HCT116 (cell line): ENCODE data around the gene LCLAT1. TPM values are rescaled to one million over a fixed set of nuclear protein-coding genes. Genes with fewer than 3 reads are reported as not detected.

Experiments
- ATAC-seq: fragments of 200-7000 bp; cut with Tn5 transposase; 2 replicates; pipeline ENCODE4 v1.9.1; 2020; ENCODE audit warnings: mild to moderate bottlenecking, moderate library complexity
- BruUV-seq: library from RNA; stranded (reverse); fragments of 400-500 nt; replicated peaks from 2 replicates; lab custom pipeline; 2021; lab: Mats Ljungman, UMichigan
- CTCF ChIA-PET: fragments of 300-600 bp; sonication (Branson Sonifier 250); formaldehyde crosslinking; loops from one replicate; lab custom pipeline; 2021; ENCODE audit warnings: antibody characterized with exemption; lab: Charles Lee
- POLR2A ChIA-PET: fragments of 300-600, 350-600 bp; sonication (Branson Sonifier 250); formaldehyde crosslinking; loops from one replicate; lab custom pipeline; 2021; ENCODE audit warnings: antibody characterized with exemption; lab: Charles Lee
- RAD21 ChIA-PET, 2 experiments: fragments of 300-600 bp; sonication (Branson Sonifier 250); formaldehyde crosslinking; loops; one replicate each; lab custom pipeline; 2023; ENCODE audit warnings: low total read pairs in 2 of 2; ENCODE audit not compliant: uncharacterized antibody in 2 of 2, unreplicated experiment in 2 of 2, low non-redundant PET in 1 of 2; lab: Charles Lee
- DNase-seq: peaks from one replicate; pipeline ENCODE4 v3.0.0-alpha.2; 2010; ENCODE audit warnings: low read depth, low spot score
- H2AFZ ChIP-seq: fragments of 200-600 bp; shearing (Covaris generic), sonication (generic); 2 replicates; pipeline ENCODE4 v1.6.1; 2017; ENCODE audit warnings: low read depth, mixed run types, mixed read lengths, antibody characterized with exemption, low read length; ENCODE audit not compliant: poor library complexity, severe bottlenecking
- H3K27ac ChIP-seq: 2 replicates; pipeline ENCODE4 v1.5.1; 2012; ENCODE audit warnings: low read depth, low read length
- H3K27me3 ChIP-seq: fragments of 200-600 bp; sonication (generic); 2 replicates; pipeline ENCODE4 v1.6.1; 2016; ENCODE audit warnings: mixed run types, low read length, mixed read lengths; ENCODE audit not compliant: insufficient read depth
- H3K36me3 ChIP-seq, 2 experiments: fragments of 200-500 bp in 1 of 2; fragments of 200-600 bp in 1 of 2; sonication (Bioruptor generic) in 1 of 2; sonication (generic) in 1 of 2; 2 replicates each; pipeline versions ENCODE4 v1.5.1 to v1.6.1; 2014 to 2016; ENCODE audit warnings: low read length in 2 of 2, inconsistent platforms in 1 of 2, mixed read lengths in 1 of 2, mixed run types in 1 of 2; ENCODE audit not compliant: insufficient read depth in 2 of 2, control insufficient read depth in 1 of 2
- H3K4me1 ChIP-seq, 2 experiments: fragments of 200-600 bp in 1 of 2; sonication (generic) in 1 of 2; 2 replicates each; pipeline versions ENCODE4 v1.5.1 to v1.6.1; 2012 to 2017; ENCODE audit warnings: low read length in 2 of 2, inconsistent platforms in 1 of 2, mild to moderate bottlenecking in 1 of 2, mixed read lengths in 1 of 2, mixed run types in 1 of 2, moderate library complexity in 1 of 2; ENCODE audit not compliant: insufficient read depth in 2 of 2, control insufficient read depth in 1 of 2
- H3K4me2 ChIP-seq: fragments of 200-600 bp; sonication (generic); 2 replicates; pipeline ENCODE4 v1.6.1; 2017; ENCODE audit warnings: mixed run types, low read length, mixed read lengths
- H3K4me3 ChIP-seq, 2 experiments: fragments of 200-600 bp in 1 of 2; sonication (generic) in 1 of 2; replicated peaks in 1 of 2; 2 replicates each; pipeline ENCODE4 v1.5.1; 2011 to 2016; ENCODE audit warnings: low read length in 2 of 2, control low read depth in 1 of 2, low read depth in 1 of 2, mild to moderate bottlenecking in 1 of 2, mixed read lengths in 1 of 2, mixed run types in 1 of 2
- H3K79me2 ChIP-seq: fragments of 200-600 bp; sonication (generic); 2 replicates; pipeline ENCODE4 v1.6.1; 2017; ENCODE audit warnings: mild to moderate bottlenecking, mixed run types, low read length, moderate library complexity, mixed read lengths; ENCODE audit not compliant: insufficient read depth
- H3K9ac ChIP-seq: fragments of 200-600 bp; sonication (generic); 2 replicates; pipeline ENCODE4 v1.6.1; 2016; ENCODE audit warnings: low read length, mixed read lengths
- H3K9me2 ChIP-seq: fragments of 200-600 bp; sonication (generic), shearing (Covaris generic); 2 replicates; pipeline ENCODE4 v1.6.1; 2017; ENCODE audit warnings: mixed run types, mild to moderate bottlenecking, moderate library complexity; ENCODE audit not compliant: insufficient read depth
- H3K9me3 ChIP-seq, 2 experiments: fragments of 200-500 bp in 1 of 2; fragments of 200-600 bp in 1 of 2; sonication (Bioruptor generic) in 1 of 2; sonication (generic) in 1 of 2; 2 replicates each; pipeline ENCODE4 v1.6.1; 2014 to 2017; ENCODE audit warnings: low read length in 2 of 2, mixed read lengths in 2 of 2, inconsistent platforms in 1 of 2, low read depth in 1 of 2, mild to moderate bottlenecking in 1 of 2, mixed run types in 1 of 2, moderate library complexity in 1 of 2; ENCODE audit not compliant: control insufficient read depth in 1 of 2, insufficient read depth in 1 of 2
- H4K20me1 ChIP-seq: fragments of 200-600 bp; sonication (generic), shearing (Covaris generic); 2 replicates; pipeline ENCODE4 v1.6.1; 2017; ENCODE audit warnings: mixed run types, mild to moderate bottlenecking, moderate library complexity; ENCODE audit not compliant: insufficient read depth
- ATF3 ChIP-seq: IDR thresholded peaks from 2 replicates; pipeline ENCODE4 v1.6.1; 2012
- CEBPB ChIP-seq: IDR thresholded peaks from 2 replicates; pipeline ENCODE4 v1.6.1; 2012; ENCODE audit warnings: low read depth
- EZH2 ChIP-seq: fragments of 200-600 bp; sonication (generic); IDR thresholded peaks from 2 replicates; pipeline ENCODE4 v1.6.1; 2017; ENCODE audit warnings: antibody characterized with exemption, mixed run types
- MAX ChIP-seq: IDR thresholded peaks from 2 replicates; pipeline ENCODE4 v1.6.1; 2012
- POLR2A ChIP-seq: IDR thresholded peaks from 2 replicates; pipeline ENCODE4 v1.7.0; 2011; ENCODE audit warnings: borderline replicate concordance; ENCODE audit not compliant: insufficient read depth, insufficient read length; ENCODE audit errors: extremely low read depth
- POLR2AphosphoS5 ChIP-seq: IDR thresholded peaks from 2 replicates; pipeline ENCODE4 v1.6.1; 2011; ENCODE audit warnings: mild to moderate bottlenecking, low read depth, low read length, moderate library complexity
- SIN3A ChIP-seq: IDR thresholded peaks from 2 replicates; pipeline ENCODE4 v1.6.1; 2012; ENCODE audit warnings: low read depth
- SP1 ChIP-seq: IDR thresholded peaks from 2 replicates; pipeline ENCODE4 v1.6.1; 2012; ENCODE audit warnings: low read depth
- ZNF274 ChIP-seq: fragments of 200-500 bp; sonication (Bioruptor generic); IDR thresholded peaks from 2 replicates; pipeline ENCODE4 v1.6.1; 2014; ENCODE audit warnings: mild to moderate bottlenecking, low read depth, low read length, inconsistent platforms
- intact Hi-C: fragments of 100-400 bp; cut with micrococcal nuclease; formaldehyde crosslinking; loops from 2 replicates; pipeline ENCODE4 v1.10.0; 2022
- total RNA-seq: library from RNA; stranded (reverse); gene quantifications from one replicate; pipeline ENCODE4 v1.2.1, GENCODE V29; 2021; ENCODE audit not compliant: unreplicated experiment
- TF ChIP-seq, protein P1 (sequence below), 3 experiments: fragments of 200-600 bp in 1 of 3; sonication (generic) in 1 of 3; IDR thresholded peaks in 2 of 3; conservative IDR thresholded peaks in 1 of 3; 2 replicates each; pipeline ENCODE4 v1.5.1; 2012 to 2017; ENCODE audit warnings: low read depth in 2 of 3, low read length in 2 of 3, antibody characterized with exemption in 1 of 3, borderline replicate concordance in 1 of 3, control low read depth in 1 of 3, mild to moderate bottlenecking in 1 of 3, mixed read lengths in 1 of 3, mixed run types in 1 of 3, moderate library complexity in 1 of 3; ENCODE audit not compliant: insufficient read depth in 1 of 3
- TF ChIP-seq, protein P2 (sequence below): IDR thresholded peaks from 2 replicates; pipeline ENCODE4 v1.6.1; 2012; ENCODE audit warnings: low read depth
- TF ChIP-seq, protein P3 (sequence below): IDR thresholded peaks from 2 replicates; pipeline ENCODE4 v1.6.1; 2011; ENCODE audit warnings: mild to moderate bottlenecking, low read length, moderate library complexity; ENCODE audit not compliant: insufficient replicate concordance; ENCODE audit errors: extremely low read depth

LCLAT1 gene
- total RNA-seq, 1 experiment from 2014 or later, result 36.2 TPM

GRCh38 chr2:30561349-30561748, 114.3 kb downstream of the LCLAT1 start:
- ChIA-PET CTCF (no interaction called here), POLR2A (no interaction called here), RAD21 (no interaction called here)
- Histone ChIP-seq H3K36me3 (no peaks in the 10 kb centered on the region), H3K4me2 (no peak overlapping the region), H3K79me2 (peaks cover 8% of the 10 kb centered on the region; the same call in 1 of the 2 replicates), H3K4me1 (no peaks in the 10 kb centered on the region), H3K9me3 (no peaks in the 10 kb centered on the region), H3K9me2 (no peaks in the 10 kb centered on the region), H3K9ac (no peak overlapping the region), H3K27ac (no peak overlapping the region), H2AFZ (no peak overlapping the region), H3K27me3 (no peaks in the 10 kb centered on the region), H3K4me3 (no peak overlapping the region), H4K20me1 (no peaks in the 10 kb centered on the region)
- no peak for TF ChIP-seq EZH2
- TF ChIP-seq, protein P1, sequence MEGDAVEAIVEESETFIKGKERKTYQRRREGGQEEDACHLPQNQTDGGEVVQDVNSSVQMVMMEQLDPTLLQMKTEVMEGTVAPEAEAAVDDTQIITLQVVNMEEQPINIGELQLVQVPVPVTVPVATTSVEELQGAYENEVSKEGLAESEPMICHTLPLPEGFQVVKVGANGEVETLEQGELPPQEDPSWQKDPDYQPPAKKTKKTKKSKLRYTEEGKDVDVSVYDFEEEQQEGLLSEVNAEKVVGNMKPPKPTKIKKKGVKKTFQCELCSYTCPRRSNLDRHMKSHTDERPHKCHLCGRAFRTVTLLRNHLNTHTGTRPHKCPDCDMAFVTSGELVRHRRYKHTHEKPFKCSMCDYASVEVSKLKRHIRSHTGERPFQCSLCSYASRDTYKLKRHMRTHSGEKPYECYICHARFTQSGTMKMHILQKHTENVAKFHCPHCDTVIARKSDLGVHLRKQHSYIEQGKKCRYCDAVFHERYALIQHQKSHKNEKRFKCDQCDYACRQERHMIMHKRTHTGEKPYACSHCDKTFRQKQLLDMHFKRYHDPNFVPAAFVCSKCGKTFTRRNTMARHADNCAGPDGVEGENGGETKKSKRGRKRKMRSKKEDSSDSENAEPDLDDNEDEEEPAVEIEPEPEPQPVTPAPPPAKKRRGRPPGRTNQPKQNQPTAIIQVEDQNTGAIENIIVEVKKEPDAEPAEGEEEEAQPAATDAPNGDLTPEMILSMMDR (IDR thresholded peaks at IDR 0.05 in 2 of 3, conservative IDR thresholded peaks at IDR 0.05 in 1 of 3; ENCODE audit: borderline replicate concordance in 1 of 3, insufficient read depth in 1 of 3, low read depth in 2 of 3, low read length in 2 of 3), result no peak
- DNase-seq, result no peak
- no peak for ATAC-seq
- intact Hi-C loops, result no loop called here
- BruUV-seq, result no TSS peak

DNA sequence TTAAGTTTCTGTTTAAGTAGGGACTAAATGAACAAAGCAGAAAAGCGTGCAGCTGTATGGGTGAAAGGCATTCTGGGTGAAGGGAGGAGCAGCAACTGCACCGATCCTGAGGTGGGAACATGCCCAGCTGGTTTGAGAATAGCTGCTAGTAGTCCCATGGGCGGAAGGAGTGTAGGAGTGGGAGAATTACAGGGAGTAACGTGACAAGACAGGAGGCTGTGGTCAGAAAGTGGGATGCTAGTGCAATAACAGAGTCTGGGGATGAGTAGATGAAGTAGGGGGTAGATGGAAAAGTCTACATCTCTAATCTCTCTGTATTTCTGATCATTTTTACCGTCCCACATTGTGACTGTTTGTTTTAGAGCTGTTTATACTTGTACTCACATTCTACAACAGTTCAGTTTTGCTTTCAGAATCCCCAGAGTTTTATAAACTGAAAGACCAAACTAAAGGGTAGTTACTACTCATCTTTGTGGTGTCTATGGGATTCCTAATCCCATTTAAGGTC, 118.9 kb downstream of the LCLAT1 start:
- H3K4me3 ChIP-seq, result no peak overlapping the region
- ChIA-PET CTCF (no interaction called here), RAD21 (no interaction called here), POLR2A (no interaction called here)
- BruUV-seq, result no TSS peak
- H3K4me1 ChIP-seq, result no peaks in the 10 kb centered on the region
- H3K9me2 ChIP-seq, result no peaks in the 10 kb centered on the region
- H2AFZ ChIP-seq, result no peak overlapping the region
- intact Hi-C loops, result no loop called here
- H3K36me3 ChIP-seq, result no peaks in the 10 kb centered on the region
- no peak for ATAC-seq
- H3K4me2 ChIP-seq, result no peak overlapping the region
- DNase-seq, result no peak
- H3K79me2 ChIP-seq, result 0 out of 2 replicates have a peak, but pooled peaks cover 3% of the 10 kb centered on the region
- H3K27ac ChIP-seq, result no peak overlapping the region
- H3K9me3 ChIP-seq, result no peaks in the 10 kb centered on the region
- 0 out of 2 replicates have a peak, but pooled peaks cover 6% of the 10 kb centered on the region for H4K20me1 ChIP-seq
- H3K9ac ChIP-seq, result no peak overlapping the region
- H3K27me3 ChIP-seq, result no peaks in the 10 kb centered on the region
- TF ChIP-seq CEBPB (no peak), SP1 (no peak), ZNF274 (no peak), ATF3 (no peak), EZH2 (no peak), MAX (no peak), SIN3A (no peak), POLR2A (no peak), POLR2AphosphoS5 (no peak)
- TF ChIP-seq, protein P2, sequence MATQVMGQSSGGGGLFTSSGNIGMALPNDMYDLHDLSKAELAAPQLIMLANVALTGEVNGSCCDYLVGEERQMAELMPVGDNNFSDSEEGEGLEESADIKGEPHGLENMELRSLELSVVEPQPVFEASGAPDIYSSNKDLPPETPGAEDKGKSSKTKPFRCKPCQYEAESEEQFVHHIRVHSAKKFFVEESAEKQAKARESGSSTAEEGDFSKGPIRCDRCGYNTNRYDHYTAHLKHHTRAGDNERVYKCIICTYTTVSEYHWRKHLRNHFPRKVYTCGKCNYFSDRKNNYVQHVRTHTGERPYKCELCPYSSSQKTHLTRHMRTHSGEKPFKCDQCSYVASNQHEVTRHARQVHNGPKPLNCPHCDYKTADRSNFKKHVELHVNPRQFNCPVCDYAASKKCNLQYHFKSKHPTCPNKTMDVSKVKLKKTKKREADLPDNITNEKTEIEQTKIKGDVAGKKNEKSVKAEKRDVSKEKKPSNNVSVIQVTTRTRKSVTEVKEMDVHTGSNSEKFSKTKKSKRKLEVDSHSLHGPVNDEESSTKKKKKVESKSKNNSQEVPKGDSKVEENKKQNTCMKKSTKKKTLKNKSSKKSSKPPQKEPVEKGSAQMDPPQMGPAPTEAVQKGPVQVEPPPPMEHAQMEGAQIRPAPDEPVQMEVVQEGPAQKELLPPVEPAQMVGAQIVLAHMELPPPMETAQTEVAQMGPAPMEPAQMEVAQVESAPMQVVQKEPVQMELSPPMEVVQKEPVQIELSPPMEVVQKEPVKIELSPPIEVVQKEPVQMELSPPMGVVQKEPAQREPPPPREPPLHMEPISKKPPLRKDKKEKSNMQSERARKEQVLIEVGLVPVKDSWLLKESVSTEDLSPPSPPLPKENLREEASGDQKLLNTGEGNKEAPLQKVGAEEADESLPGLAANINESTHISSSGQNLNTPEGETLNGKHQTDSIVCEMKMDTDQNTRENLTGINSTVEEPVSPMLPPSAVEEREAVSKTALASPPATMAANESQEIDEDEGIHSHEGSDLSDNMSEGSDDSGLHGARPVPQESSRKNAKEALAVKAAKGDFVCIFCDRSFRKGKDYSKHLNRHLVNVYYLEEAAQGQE, result no peak
- TF ChIP-seq, protein P3, sequence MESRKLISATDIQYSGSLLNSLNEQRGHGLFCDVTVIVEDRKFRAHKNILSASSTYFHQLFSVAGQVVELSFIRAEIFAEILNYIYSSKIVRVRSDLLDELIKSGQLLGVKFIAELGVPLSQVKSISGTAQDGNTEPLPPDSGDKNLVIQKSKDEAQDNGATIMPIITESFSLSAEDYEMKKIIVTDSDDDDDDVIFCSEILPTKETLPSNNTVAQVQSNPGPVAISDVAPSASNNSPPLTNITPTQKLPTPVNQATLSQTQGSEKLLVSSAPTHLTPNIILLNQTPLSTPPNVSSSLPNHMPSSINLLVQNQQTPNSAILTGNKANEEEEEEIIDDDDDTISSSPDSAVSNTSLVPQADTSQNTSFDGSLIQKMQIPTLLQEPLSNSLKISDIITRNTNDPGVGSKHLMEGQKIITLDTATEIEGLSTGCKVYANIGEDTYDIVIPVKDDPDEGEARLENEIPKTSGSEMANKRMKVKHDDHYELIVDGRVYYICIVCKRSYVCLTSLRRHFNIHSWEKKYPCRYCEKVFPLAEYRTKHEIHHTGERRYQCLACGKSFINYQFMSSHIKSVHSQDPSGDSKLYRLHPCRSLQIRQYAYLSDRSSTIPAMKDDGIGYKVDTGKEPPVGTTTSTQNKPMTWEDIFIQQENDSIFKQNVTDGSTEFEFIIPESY, result no peak
